ENCODE results near the gene SIVA1. TPM values are rescaled to one million over a fixed set of nuclear protein-coding genes. Genes with fewer than 3 reads are reported as not detected.

SIVA1 gene
- total RNA-seq, 4 donors from 2014 or later: 228 to 357 (median 264) TPM

GRCh38 chr14:104714681-104715080, 38.3 kb upstream of the SIVA1 start:
- TF ChIP-seq POLR2A (IDR thresholded peaks at IDR 0.05): no peak
- TF ChIP-seq, protein P1, sequence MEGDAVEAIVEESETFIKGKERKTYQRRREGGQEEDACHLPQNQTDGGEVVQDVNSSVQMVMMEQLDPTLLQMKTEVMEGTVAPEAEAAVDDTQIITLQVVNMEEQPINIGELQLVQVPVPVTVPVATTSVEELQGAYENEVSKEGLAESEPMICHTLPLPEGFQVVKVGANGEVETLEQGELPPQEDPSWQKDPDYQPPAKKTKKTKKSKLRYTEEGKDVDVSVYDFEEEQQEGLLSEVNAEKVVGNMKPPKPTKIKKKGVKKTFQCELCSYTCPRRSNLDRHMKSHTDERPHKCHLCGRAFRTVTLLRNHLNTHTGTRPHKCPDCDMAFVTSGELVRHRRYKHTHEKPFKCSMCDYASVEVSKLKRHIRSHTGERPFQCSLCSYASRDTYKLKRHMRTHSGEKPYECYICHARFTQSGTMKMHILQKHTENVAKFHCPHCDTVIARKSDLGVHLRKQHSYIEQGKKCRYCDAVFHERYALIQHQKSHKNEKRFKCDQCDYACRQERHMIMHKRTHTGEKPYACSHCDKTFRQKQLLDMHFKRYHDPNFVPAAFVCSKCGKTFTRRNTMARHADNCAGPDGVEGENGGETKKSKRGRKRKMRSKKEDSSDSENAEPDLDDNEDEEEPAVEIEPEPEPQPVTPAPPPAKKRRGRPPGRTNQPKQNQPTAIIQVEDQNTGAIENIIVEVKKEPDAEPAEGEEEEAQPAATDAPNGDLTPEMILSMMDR (IDR thresholded peaks at IDR 0.05 in 4 of 5, conservative IDR thresholded peaks at IDR 0.05 in 1 of 5): no peak
- intact Hi-C loops (cut with DNase I; ENCODE audit: low total_unique reads): no loop called here
- no peak for ATAC-seq
- Histone ChIP-seq H3K9me3 (no peaks in the 10 kb centered on the region), H3K27ac (no peak overlapping the region), H3K4me3 (no peak overlapping the region), H3K27me3 (no peaks in the 10 kb centered on the region), H3K4me1 (peaks cover 0 to 15% of the 10 kb centered on the region in 2 donors), H3K36me3 (peaks cover 0 to 19% of the 10 kb centered on the region in 2 donors)
- in situ Hi-C loops (cut with MboI; ENCODE audit: low sequenced_read_pairs in 4 of 4): no loop called here
- DNase-seq: no peak

GRCh38 chr14:104715416-104715815, 37.5 kb upstream of the SIVA1 start:
- no peaks in the 10 kb centered on the region for H3K9me3 ChIP-seq
- ATAC-seq (no peak), DNase-seq (no peak)
- peaks cover 0 to 14% of the 10 kb centered on the region in 2 donors for H3K4me1 ChIP-seq
- H3K27me3 ChIP-seq: no peaks in the 10 kb centered on the region
- TF ChIP-seq, protein P1 (IDR thresholded peaks at IDR 0.05 in 4 of 5, conservative IDR thresholded peaks at IDR 0.05 in 1 of 5): no peak
- TF ChIP-seq POLR2A (IDR thresholded peaks at IDR 0.05): no peak
- H3K36me3 ChIP-seq: peaks cover 0 to 19% of the 10 kb centered on the region in 2 donors
- H3K27ac ChIP-seq: no peak overlapping the region
- intact Hi-C loops (cut with DNase I; ENCODE audit: low total_unique reads): no loop called here
- in situ Hi-C loops (cut with MboI; ENCODE audit: low sequenced_read_pairs in 4 of 4): no loop called here
- no peak overlapping the region for H3K4me3 ChIP-seq

GRCh38 chr14:104715871-104716270, 37.1 kb upstream of the SIVA1 start:
- in situ Hi-C loops (cut with MboI; ENCODE audit: low sequenced_read_pairs in 4 of 4): no loop called here
- DNase-seq (no peak), ATAC-seq (no peak)
- Histone ChIP-seq H3K9me3 (no peaks in the 10 kb centered on the region), H3K27me3 (no peaks in the 10 kb centered on the region), H3K27ac (no peak overlapping the region), H3K4me3 (no peak overlapping the region), H3K4me1 (peaks cover 0 to 14% of the 10 kb centered on the region in 2 donors), H3K36me3 (peaks cover 0 to 17% of the 10 kb centered on the region in 2 donors)
- intact Hi-C loops (cut with DNase I; ENCODE audit: low total_unique reads): no loop called here
- TF ChIP-seq, protein P1 (IDR thresholded peaks at IDR 0.05 in 4 of 5, conservative IDR thresholded peaks at IDR 0.05 in 1 of 5): no peak
- no peak for TF ChIP-seq POLR2A (IDR thresholded peaks at IDR 0.05)

DNA sequence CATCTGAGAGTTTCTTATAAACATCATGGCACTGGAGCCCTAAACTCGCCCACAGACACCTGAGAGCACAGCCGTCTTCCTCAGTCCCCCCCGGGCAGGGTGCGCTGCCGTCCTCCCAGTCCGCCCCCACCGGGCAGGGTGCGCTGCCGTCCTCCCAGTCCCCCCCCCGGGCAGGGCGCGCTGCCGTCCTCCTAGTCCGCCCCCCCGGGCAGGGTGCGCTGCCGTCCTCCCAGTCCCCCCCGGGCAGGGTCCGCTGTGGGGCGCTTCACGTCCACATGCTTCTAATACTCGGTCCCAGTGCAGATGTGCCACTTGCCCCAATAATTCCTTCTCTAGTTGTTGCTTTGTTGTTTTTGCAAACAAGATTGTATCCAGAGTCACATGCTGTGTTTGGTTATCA, 35.8 kb upstream of the SIVA1 start:
- no peak for ATAC-seq
- peaks cover 0 to 15% of the 10 kb centered on the region in 2 donors for H3K36me3 ChIP-seq
- TF ChIP-seq POLR2A (IDR thresholded peaks at IDR 0.05): no peak
- TF ChIP-seq, protein P1 (IDR thresholded peaks at IDR 0.05 in 4 of 5, conservative IDR thresholded peaks at IDR 0.05 in 1 of 5): no peak
- no peak overlapping the region for H3K27ac ChIP-seq
- no peak overlapping the region for H3K4me3 ChIP-seq
- no peaks in the 10 kb centered on the region for H3K27me3 ChIP-seq
- DNase-seq: no peak
- H3K9me3 ChIP-seq: no peaks in the 10 kb centered on the region
- intact Hi-C loops (cut with DNase I; ENCODE audit: low total_unique reads): no loop called here
- in situ Hi-C loops (cut with MboI; ENCODE audit: low sequenced_read_pairs in 4 of 4): no loop called here
- peaks cover 7 to 22% of the 10 kb centered on the region in 2 donors for H3K4me1 ChIP-seq

DNA sequence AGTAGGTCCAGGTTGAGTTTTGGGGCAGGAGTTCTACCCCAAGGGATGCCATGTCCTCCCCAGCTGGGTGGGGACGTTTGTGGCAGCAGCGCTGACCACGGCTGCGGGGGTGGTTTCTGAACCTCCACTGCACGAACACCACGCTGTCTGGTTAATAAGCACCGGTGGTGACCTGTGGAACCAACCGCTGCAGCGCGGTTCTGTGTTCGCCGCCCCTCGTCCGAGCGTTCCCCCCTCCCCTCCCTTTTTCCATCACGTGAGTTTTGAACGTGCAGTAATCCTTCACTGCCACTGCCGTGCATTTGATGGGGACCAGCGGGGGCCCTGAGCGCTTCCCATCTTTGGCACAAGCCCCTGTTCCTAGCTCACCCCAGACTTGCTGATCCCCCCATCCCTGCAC, 35.3 kb upstream of the SIVA1 start:
- ATAC-seq: no peak
- H3K27me3 ChIP-seq: no peaks in the 10 kb centered on the region

More for the DNA sequence above, 35.3 kb upstream of the SIVA1 start:
- TF ChIP-seq POLR2A (IDR thresholded peaks at IDR 0.05): no peak
- TF ChIP-seq, protein P1 (IDR thresholded peaks at IDR 0.05 in 4 of 5, conservative IDR thresholded peaks at IDR 0.05 in 1 of 5): no peak
- intact Hi-C loops (cut with DNase I; ENCODE audit: low total_unique reads) (no loop called here), in situ Hi-C loops (cut with MboI; ENCODE audit: low sequenced_read_pairs in 4 of 4) (no loop called here)
- Histone ChIP-seq H3K9me3 (no peaks in the 10 kb centered on the region), H3K4me1 (peaks cover 12 to 27% of the 10 kb centered on the region in 2 donors), H3K36me3 (peaks cover 0 to 13% of the 10 kb centered on the region in 2 donors), H3K4me3 (no peak overlapping the region), H3K27ac (peak overlapping the region in 1 of 4 donors; percentile 66)
- DNase-seq: no peak
